Esophagus squamous epithelium (tissue), 5 donors: Measurements from ENCODE around the gene HLF. TPM values are rescaled to one million over a fixed set of nuclear protein-coding genes. Genes with fewer than 3 reads are reported as not detected.

Experiments
- DNase-seq: peaks from one replicate; lab custom pipeline; 2025; lab: John Stamatoyannopoulos, UW
- H3K27ac ChIP-seq, 4 donors: fragments of 200-600 bp; sonication (generic); one replicate each; pipeline ENCODE4 v1.5.1; 2016 to 2019; ENCODE audit warnings: mild to moderate bottlenecking in 1 of 4
- H3K27me3 ChIP-seq, 4 donors: fragments of 200-600 bp; sonication (generic); 1 replicate in 3 of 4; 2 replicates in 1 of 4; pipeline versions ENCODE4 v1.5.1 to v1.6.0; 2017 to 2021; ENCODE audit warnings: antibody characterized with exemption in 1 of 4
- H3K36me3 ChIP-seq, 3 donors: fragments of 200-600 bp; sonication (generic); one replicate each; pipeline ENCODE4 v1.5.1; 2016 to 2019
- H3K4me1 ChIP-seq, 3 donors: fragments of 200-600 bp; sonication (generic); one replicate each; pipeline ENCODE4 v1.5.1; 2017 to 2019
- H3K4me3 ChIP-seq, 4 donors: fragments of 200-600 bp; sonication (generic); 1 replicate in 3 of 4; 2 replicates in 1 of 4; pipeline ENCODE4 v1.5.1; 2016 to 2019; ENCODE audit warnings: mild to moderate bottlenecking in 2 of 4, moderate library complexity in 1 of 4
- H3K9me3 ChIP-seq, 3 donors: fragments of 200-600 bp; sonication (generic); one replicate each; pipeline ENCODE4 v1.5.1; 2016 to 2019
- CTCF ChIP-seq, 6 experiments: fragments of 450-650 bp in 4 of 6; fragments of 200-600 bp in 2 of 6; sonication (generic) in 2 of 6; IDR thresholded peaks; one replicate each; pipeline ENCODE4 v1.5.1; 2016 to 2019; ENCODE audit warnings: antibody characterized with exemption in 6 of 6, mild to moderate bottlenecking in 4 of 6, moderate library complexity in 4 of 6
- POLR2A ChIP-seq, 4 donors: fragments of 450-650 bp; IDR thresholded peaks; one replicate each; pipeline ENCODE4 v1.6.1; 2017; ENCODE audit warnings: antibody characterized with exemption in 4 of 4, mild to moderate bottlenecking in 4 of 4, moderate library complexity in 3 of 4
- WGBS, 2 donors: methylation state at CpG; one replicate each; pipeline ENCODE4 v1.1.5; 2018; 5-methylcytosine and 5-hydroxymethylcytosine counted together
- intact Hi-C: fragments of 100-400 bp; cut with DNase I; formaldehyde crosslinking; loops from one replicate; pipeline ENCODE4 v1.15.0; 2022
- total RNA-seq, 4 donors: library from RNA; depleted of rRNA; stranded (reverse); fragments of >200 nt; gene quantifications; one replicate each; pipeline ENCODE4 v1.1.0, GENCODE V29; 2016
- donor health status: DM: yes; HTN: yes; CAD: no.

The HLF gene
- total RNA-seq, 4 donors from 2014 or later, result 7.7 to 55.1 (median 22.8) TPM

- TF ChIP-seq CTCF (IDR thresholded peaks at IDR 0.05) (no peak), POLR2A (IDR thresholded peaks at IDR 0.05) (no peak)
- intact Hi-C loops, result no loop called here
- peaks cover 4 to 50% (median 16%) of the 10 kb centered on the region in 3 donors for H3K4me1 ChIP-seq
These were observed 44.0 kb downstream of the HLF start for GRCh38 chr17:55308613-55309391.

GRCh38 chr17:55311767-55312375 is 47.1 kb downstream of the HLF start:
- Histone ChIP-seq H3K9me3 (no peaks in the 10 kb centered on the region), H3K27ac (no peak overlapping the region), H3K27me3 (no peaks in the 10 kb centered on the region), H3K4me3 (no peak overlapping the region), H3K36me3 (peaks cover 0 to 34% (median 0%) of the 10 kb centered on the region in 3 donors), H3K4me1 (peaks cover 0 to 25% (median under 1%) of the 10 kb centered on the region in 3 donors)
- no peak for DNase-seq
- intact Hi-C loops, result no loop called here
- TF ChIP-seq POLR2A (IDR thresholded peaks at IDR 0.05), result no peak
- no peak for TF ChIP-seq CTCF (IDR thresholded peaks at IDR 0.05)
- WGBS, 2 donors, result 76 to 91% methylated on average over 7 of the region's 7 CpGs

More at GRCh38 chr17:55308613-55309391, 44.0 kb downstream of the HLF start:
- 74 to 84% methylated on average over 9 of the region's 9 CpGs for WGBS, 2 donors
- peaks cover 0 to 6% (median 0%) of the 10 kb centered on the region in 3 donors for H3K36me3 ChIP-seq
- no peaks in the 10 kb centered on the region for H3K9me3 ChIP-seq
- H3K27me3 ChIP-seq, result no peaks in the 10 kb centered on the region
- no peak for DNase-seq
- H3K27ac ChIP-seq, result no peak overlapping the region
- H3K4me3 ChIP-seq, result no peak overlapping the region

- intact Hi-C loops, result no loop called here
- TF ChIP-seq POLR2A (IDR thresholded peaks at IDR 0.05), result no peak
- no peak for TF ChIP-seq CTCF (IDR thresholded peaks at IDR 0.05)
- DNase-seq, result no peak
- H3K4me3 ChIP-seq, result no peak overlapping the region
- no peaks in the 10 kb centered on the region for H3K27me3 ChIP-seq
- peaks cover 0 to 44% (median 0%) of the 10 kb centered on the region in 3 donors for H3K36me3 ChIP-seq
- H3K9me3 ChIP-seq, result no peaks in the 10 kb centered on the region
- 85 to 94% methylated on average over 3 of the region's 3 CpGs for WGBS, 2 donors
- no peak overlapping the region for H3K27ac ChIP-seq
- peaks cover 0 to 34% (median 3%) of the 10 kb centered on the region in 3 donors for H3K4me1 ChIP-seq
These were observed 48.1 kb downstream of the HLF start for GRCh38 chr17:55312852-55313251.

- intact Hi-C loops, result no loop called here
- H3K4me3 ChIP-seq, result no peak overlapping the region
These were observed 49.5 kb downstream of the HLF start for GRCh38 chr17:55314061-55314783.

More at GRCh38 chr17:55314061-55314783, 49.5 kb downstream of the HLF start:
- Histone ChIP-seq H3K9me3 (no peaks in the 10 kb centered on the region), H3K27me3 (no peaks in the 10 kb centered on the region), H3K4me1 (peaks cover 3 to 35% (median 9%) of the 10 kb centered on the region in 3 donors), H3K27ac (no peak overlapping the region), H3K36me3 (peaks cover 0 to 57% (median 3%) of the 10 kb centered on the region in 3 donors)
- DNase-seq, result no peak
- TF ChIP-seq CTCF (IDR thresholded peaks at IDR 0.05) (no peak), POLR2A (IDR thresholded peaks at IDR 0.05) (no peak)
- 74 to 82% methylated on average over 8 of the region's 8 CpGs for WGBS, 2 donors
